HG03460 (cell line): ENCODE results near the gene APCDD1L.

ENCODE experiments used
- ATAC-seq: cut with Tn5 transposase; IDR thresholded peaks from one replicate; pipeline ENCODE4 v1.9.1; 2021; ENCODE audit not compliant: unreplicated experiment

Gene APCDD1L

GRCh38 chr20:58515233-58516212, at the start of gene APCDD1L:
APCDD1L (minus strand) TSS chr20:58515399; CDS start chr20:58514707, 692 bp downstream.
- no peak for ATAC-seq

GRCh38 chr20:58559368-58559729, 44.1 kb upstream of the APCDD1L start:
- no peak for ATAC-seq

GRCh38 chr20:58558486-58559367, 43.5 kb upstream of the APCDD1L start:
- no peak for ATAC-seq

GRCh38 chr20:58557733-58558342, 42.6 kb upstream of the APCDD1L start:
- ATAC-seq, result no peak

GRCh38 chr20:58556961-58557360, 41.8 kb upstream of the APCDD1L start:
- ATAC-seq, result no peak

- no peak for ATAC-seq
Observed at GRCh38 chr20:58555078-58555765, 40.0 kb upstream of the APCDD1L start.

- no peak for ATAC-seq
Observed at GRCh38 chr20:58554541-58554940, 39.3 kb upstream of the APCDD1L start.

- no peak for ATAC-seq
Observed at GRCh38 chr20:58553841-58554240, 38.6 kb upstream of the APCDD1L start.

GRCh38 chr20:58553166-58553696, 38.0 kb upstream of the APCDD1L start:
- ATAC-seq, result no peak

GRCh38 chr20:58552366-58552934, 37.3 kb upstream of the APCDD1L start:
- ATAC-seq, result no peak

GRCh38 chr20:58551631-58552030, 36.4 kb upstream of the APCDD1L start:
- ATAC-seq, result no peak

- no peak for ATAC-seq
Observed at GRCh38 chr20:58550275-58551059, 35.3 kb upstream of the APCDD1L start.

GRCh38 chr20:58549231-58550209, 34.3 kb upstream of the APCDD1L start:
- ATAC-seq, result no peak

GRCh38 chr20:58547623-58548475, 32.6 kb upstream of the APCDD1L start:
- no peak for ATAC-seq

GRCh38 chr20:58546756-58547622, 31.8 kb upstream of the APCDD1L start:
- ATAC-seq, result no peak

GRCh38 chr20:58546416-58546711, 31.2 kb upstream of the APCDD1L start:
- ATAC-seq, result no peak
